Stomach (tissue), 4 donors: ENCODE measurements around the gene ELMO1.

Source experiments
- POLR2A ChIP-seq, 4 donors: fragments of 450-650 bp; IDR thresholded peaks; one replicate each; pipeline ENCODE4 v1.6.1; 2016; ENCODE audit warnings: antibody characterized with exemption in 4 of 4, control low read depth in 2 of 4, mild to moderate bottlenecking in 1 of 4, moderate library complexity in 1 of 4
- POLR2AphosphoS5 ChIP-seq, 3 donors: sonication (generic); formaldehyde crosslinking; IDR thresholded peaks; one replicate each; pipeline ENCODE4 v1.6.1; 2016; ENCODE audit warnings: antibody characterized with exemption in 3 of 3
- TF ChIP-seq, protein P1 (sequence below), 7 experiments: fragments of 450-650 bp in 4 of 7; fragments of 200-600 bp in 3 of 7; sonication (generic) in 3 of 7; IDR thresholded peaks; one replicate each; pipeline ENCODE4 v1.5.1; 2016 to 2019; ENCODE audit warnings: antibody characterized with exemption in 7 of 7, control low read depth in 2 of 7, mild to moderate bottlenecking in 1 of 7

DNA sequence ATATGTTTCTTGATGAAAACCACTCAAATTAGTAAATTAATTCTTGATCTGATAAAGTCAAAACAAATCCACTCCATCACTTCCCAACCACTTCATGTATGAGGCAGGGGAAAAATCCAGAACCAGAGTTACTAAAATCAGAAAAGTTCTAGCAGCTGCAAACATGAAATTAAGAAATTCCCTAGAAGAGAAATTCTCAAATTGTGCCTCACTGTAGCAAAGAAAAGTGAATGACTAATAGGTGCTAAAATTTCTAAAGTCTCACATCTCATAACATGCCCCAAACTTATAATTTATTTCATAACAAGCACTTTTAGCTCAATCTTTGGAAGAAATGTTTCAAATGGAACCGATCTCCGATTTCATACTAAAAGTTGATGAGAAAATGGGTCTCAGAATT lies 379.3 kb downstream of the ELMO1 start:
- TF ChIP-seq, protein P1, sequence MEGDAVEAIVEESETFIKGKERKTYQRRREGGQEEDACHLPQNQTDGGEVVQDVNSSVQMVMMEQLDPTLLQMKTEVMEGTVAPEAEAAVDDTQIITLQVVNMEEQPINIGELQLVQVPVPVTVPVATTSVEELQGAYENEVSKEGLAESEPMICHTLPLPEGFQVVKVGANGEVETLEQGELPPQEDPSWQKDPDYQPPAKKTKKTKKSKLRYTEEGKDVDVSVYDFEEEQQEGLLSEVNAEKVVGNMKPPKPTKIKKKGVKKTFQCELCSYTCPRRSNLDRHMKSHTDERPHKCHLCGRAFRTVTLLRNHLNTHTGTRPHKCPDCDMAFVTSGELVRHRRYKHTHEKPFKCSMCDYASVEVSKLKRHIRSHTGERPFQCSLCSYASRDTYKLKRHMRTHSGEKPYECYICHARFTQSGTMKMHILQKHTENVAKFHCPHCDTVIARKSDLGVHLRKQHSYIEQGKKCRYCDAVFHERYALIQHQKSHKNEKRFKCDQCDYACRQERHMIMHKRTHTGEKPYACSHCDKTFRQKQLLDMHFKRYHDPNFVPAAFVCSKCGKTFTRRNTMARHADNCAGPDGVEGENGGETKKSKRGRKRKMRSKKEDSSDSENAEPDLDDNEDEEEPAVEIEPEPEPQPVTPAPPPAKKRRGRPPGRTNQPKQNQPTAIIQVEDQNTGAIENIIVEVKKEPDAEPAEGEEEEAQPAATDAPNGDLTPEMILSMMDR (IDR thresholded peaks at IDR 0.05) = no peak
- TF ChIP-seq POLR2A (IDR thresholded peaks at IDR 0.05) = no peak
- TF ChIP-seq POLR2AphosphoS5 (IDR thresholded peaks at IDR 0.05) = no peak
